C1 segment of cervical spinal cord (tissue), 14 donors: ENCODE results near the gene ZNF778.
"Not testable (repeated sequence)": the region's sequence is repeated elsewhere in the genome, so short reads cannot be mapped to it uniquely, and the experiment has no call there.

Experiments
- DNase-seq, 14 donors: peaks; one replicate each; lab custom pipeline; 2025; lab: John Stamatoyannopoulos, UW

ZNF778 gene

GRCh38 chr16:89253548-89254287 lies 36.2 kb downstream of the ZNF778 start:
- no peak for DNase-seq

GRCh38 chr16:89256651-89257254 lies 39.2 kb downstream of the ZNF778 start:
- peak in 7 of 14 donors; percentile 16 to 67 (median 27) for DNase-seq

GRCh38 chr16:89257281-89257731 lies 39.8 kb downstream of the ZNF778 start:
- DNase-seq = no peak

- peak in 1 of 14 donors; percentile 23 for DNase-seq
Observed at GRCh38 chr16:89257757-89258465, 40.4 kb downstream of the ZNF778 start.

- DNase-seq = not testable (repeated sequence)
Observed at GRCh38 chr16:89259901-89260300, 42.4 kb downstream of the ZNF778 start.

GRCh38 chr16:89261691-89262563 lies 44.4 kb downstream of the ZNF778 start:
- DNase-seq = peak in 5 of 14 donors; percentile 23 to 40 (median 27)

GRCh38 chr16:89264800-89265550 lies 47.5 kb downstream of the ZNF778 start:
- DNase-seq = no peak

- DNase-seq = no peak
Observed at GRCh38 chr16:89265647-89266046, 48.1 kb downstream of the ZNF778 start.

- no peak for DNase-seq
Observed at GRCh38 chr16:89266521-89267134, 49.1 kb downstream of the ZNF778 start.

- DNase-seq = not testable (repeated sequence)
Observed at GRCh38 chr16:89267746-89268145, 50.2 kb downstream of the ZNF778 start.

GRCh38 chr16:89268585-89268984 lies 51.1 kb downstream of the ZNF778 start:
- no peak for DNase-seq

- DNase-seq = no peak
Observed at GRCh38 chr16:89268987-89269735, 51.7 kb downstream of the ZNF778 start.

- DNase-seq = no peak
Observed at GRCh38 chr16:89269805-89270665, 52.5 kb downstream of the ZNF778 start.

GRCh38 chr16:89270666-89271345 lies 53.3 kb downstream of the ZNF778 start:
- no peak for DNase-seq

GRCh38 chr16:89272631-89273030 lies 55.1 kb downstream of the ZNF778 start:
- no peak for DNase-seq

GRCh38 chr16:89273741-89274472 lies 56.4 kb downstream of the ZNF778 start:
- DNase-seq = no peak

- no peak for DNase-seq
Observed at GRCh38 chr16:89274561-89275283, 57.2 kb downstream of the ZNF778 start.
